ENCODE measurements around the gene ATF6.

Gene ATF6

GRCh38 chr1:161966067-161966466 is 199.9 kb downstream of the ATF6 start:
- DNase-seq (ENCODE audit: low read depth) = no peak

- no peak for DNase-seq (ENCODE audit: low read depth)
Observed at GRCh38 chr1:161970036-161970435, 203.9 kb downstream of the ATF6 start.

- no peak for DNase-seq (ENCODE audit: low read depth)
Observed at GRCh38 chr1:161970633-161971032, 204.5 kb downstream of the ATF6 start.

GRCh38 chr1:161972828-161973227 is 206.7 kb downstream of the ATF6 start:
- no peak for DNase-seq (ENCODE audit: low read depth)

GRCh38 chr1:161973924-161974845 is 208.1 kb downstream of the ATF6 start:
- no peak for DNase-seq (ENCODE audit: low read depth)

GRCh38 chr1:161978011-161978790 is 212.1 kb downstream of the ATF6 start:
- no peak for DNase-seq (ENCODE audit: low read depth)

GRCh38 chr1:161981126-161981525 is 215.0 kb downstream of the ATF6 start:
- DNase-seq (ENCODE audit: low read depth) = no peak

- DNase-seq (ENCODE audit: low read depth) = no peak
Observed at GRCh38 chr1:161981735-161982506, 215.8 kb downstream of the ATF6 start.

- DNase-seq (ENCODE audit: low read depth) = no peak
Observed at GRCh38 chr1:161982507-161982895, 216.4 kb downstream of the ATF6 start.

GRCh38 chr1:161982917-161983316 is 216.8 kb downstream of the ATF6 start:
- DNase-seq (ENCODE audit: low read depth) = no peak

- DNase-seq (ENCODE audit: low read depth) = no peak
Observed at GRCh38 chr1:161983725-161984124, 217.6 kb downstream of the ATF6 start.

GRCh38 chr1:161985301-161985822 is 219.2 kb downstream of the ATF6 start:
- no peak for DNase-seq (ENCODE audit: low read depth)

GRCh38 chr1:161986328-161986727 is 220.2 kb downstream of the ATF6 start:
- DNase-seq (ENCODE audit: low read depth) = no peak

- DNase-seq (ENCODE audit: low read depth) = no peak
Observed at GRCh38 chr1:161987303-161987702, 221.2 kb downstream of the ATF6 start.

- no peak for DNase-seq (ENCODE audit: low read depth)
Observed at GRCh38 chr1:161987872-161988271, 221.8 kb downstream of the ATF6 start.

- no peak for DNase-seq (ENCODE audit: low read depth)
Observed at GRCh38 chr1:161988413-161988812, 222.3 kb downstream of the ATF6 start.

- no peak for DNase-seq (ENCODE audit: low read depth)
Observed at GRCh38 chr1:161989108-161989507, 223.0 kb downstream of the ATF6 start.

GRCh38 chr1:161989786-161990185 is 223.7 kb downstream of the ATF6 start:
- DNase-seq (ENCODE audit: low read depth) = no peak

- no peak for DNase-seq (ENCODE audit: low read depth)
Observed at GRCh38 chr1:161993576-161993975, 227.5 kb downstream of the ATF6 start.

- no peak for DNase-seq (ENCODE audit: low read depth)
Observed at GRCh38 chr1:161994175-161994668, 228.1 kb downstream of the ATF6 start.

- DNase-seq (ENCODE audit: low read depth) = no peak
Observed at GRCh38 chr1:161997152-161997551, 231.0 kb downstream of the ATF6 start.

- DNase-seq (ENCODE audit: low read depth) = no peak
Observed at GRCh38 chr1:161998811-161999210, 232.7 kb downstream of the ATF6 start.
